AG09309 (cell line): ENCODE data around the gene EP400.
"Not testable (repeated sequence)": the region's sequence is repeated elsewhere in the genome, so short reads cannot be mapped to it uniquely, and the experiment has no call there.

Experiments used
- DNase-seq: peaks from one replicate; pipeline ENCODE4 v3.0.0-alpha.2; 2010; ENCODE audit warnings: low read depth
- H3K4me3 ChIP-seq: 2 replicates; pipeline ENCODE4 v1.5.1; 2011; ENCODE audit warnings: mild to moderate bottlenecking, low read depth, low read length, moderate library complexity; ENCODE audit not compliant: control insufficient read depth
- CTCF ChIP-seq: IDR thresholded peaks from 2 replicates; pipeline ENCODE4 v1.5.1; 2011; ENCODE audit warnings: mild to moderate bottlenecking, low read depth, low read length, inconsistent platforms; ENCODE audit not compliant: insufficient read depth, control insufficient read depth; ENCODE audit errors: missing control alignments

Gene EP400

GRCh38 chr12:132049876-132050275 lies 100.1 kb downstream of the EP400 start:
- no peak for TF ChIP-seq CTCF
- no peak overlapping the region for H3K4me3 ChIP-seq
- no peak for DNase-seq

GRCh38 chr12:132051718-132052117 lies 102.0 kb downstream of the EP400 start:
- DNase-seq, H3K4me3 ChIP-seq: not testable (repeated sequence)
- peak; percentile 45 for TF ChIP-seq CTCF

- no peak overlapping the region for H3K4me3 ChIP-seq
- TF ChIP-seq CTCF, result no peak
- DNase-seq, result no peak
These were observed 102.6 kb downstream of the EP400 start for GRCh38 chr12:132052196-132052932.

- no peak overlapping the region for H3K4me3 ChIP-seq
- TF ChIP-seq CTCF, result no peak
- no peak for DNase-seq
These were observed 103.9 kb downstream of the EP400 start for GRCh38 chr12:132053338-132054330.

GRCh38 chr12:132054983-132055382 lies 105.2 kb downstream of the EP400 start:
- no peak for DNase-seq
- no peak overlapping the region for H3K4me3 ChIP-seq
- no peak for TF ChIP-seq CTCF

- no peak for TF ChIP-seq CTCF
- H3K4me3 ChIP-seq, result no peak overlapping the region
- no peak for DNase-seq
These were observed 105.9 kb downstream of the EP400 start for GRCh38 chr12:132055535-132056096.
